HG02678 (cell line): ENCODE data around the gene GPR132.

Experiments used
- ATAC-seq: cut with Tn5 transposase; IDR thresholded peaks from one replicate; pipeline ENCODE4 v1.9.1; 2021; ENCODE audit warnings: mild to moderate bottlenecking, moderate library complexity; ENCODE audit not compliant: unreplicated experiment

The GPR132 gene

GRCh38 chr14:105023144-105023543 lies 42.1 kb downstream of the GPR132 start:
- no peak for ATAC-seq

- no peak for ATAC-seq
These were observed 43.0 kb downstream of the GPR132 start for GRCh38 chr14:105022276-105022670.

- ATAC-seq: no peak
These were observed 43.5 kb downstream of the GPR132 start for GRCh38 chr14:105021656-105022275.

- ATAC-seq: peak; percentile 82
These were observed 44.2 kb downstream of the GPR132 start, which contains the start of gene CDCA4 for GRCh38 chr14:105020815-105021655. CDCA4 (minus strand) TSS chr14:105021083; CDS start chr14:105011929, 9,154 bp downstream.

GRCh38 chr14:105019861-105020814 lies 45.1 kb downstream of the GPR132 start:
- peak; percentile 25 for ATAC-seq

GRCh38 chr14:105018414-105018813 lies 46.8 kb downstream of the GPR132 start:
- ATAC-seq: no peak

- no peak for ATAC-seq
These were observed 49.3 kb downstream of the GPR132 start for GRCh38 chr14:105015905-105016304.

GRCh38 chr14:105015242-105015641 lies 50.0 kb downstream of the GPR132 start:
- ATAC-seq: no peak

GRCh38 chr14:105014631-105015030 lies 50.6 kb downstream of the GPR132 start:
- no peak for ATAC-seq

GRCh38 chr14:105014032-105014431 lies 51.2 kb downstream of the GPR132 start:
- no peak for ATAC-seq

- ATAC-seq: no peak
These were observed 52.0 kb downstream of the GPR132 start for GRCh38 chr14:105013150-105013785.

- ATAC-seq: no peak
These were observed 52.9 kb downstream of the GPR132 start for GRCh38 chr14:105012171-105012985.

GRCh38 chr14:105011312-105011990 lies 53.8 kb downstream of the GPR132 start:
- ATAC-seq: no peak

GRCh38 chr14:105010891-105011291 lies 54.3 kb downstream of the GPR132 start:
- ATAC-seq: no peak

GRCh38 chr14:105010106-105010505 lies 55.1 kb downstream of the GPR132 start:
- ATAC-seq: no peak

GRCh38 chr14:105007593-105008264 lies 57.5 kb downstream of the GPR132 start:
- no peak for ATAC-seq

- no peak for ATAC-seq
These were observed 58.2 kb downstream of the GPR132 start for GRCh38 chr14:105006831-105007592.
